ENCODE measurements around the gene PAPLN. TPM values are rescaled to one million over a fixed set of nuclear protein-coding genes. Genes with fewer than 3 reads are reported as not detected.

PAPLN gene
- total and polyA plus RNA-seq, 3 donors from 2014 or later = 12.4 to 33.4 (median 24.5) TPM

DNA sequence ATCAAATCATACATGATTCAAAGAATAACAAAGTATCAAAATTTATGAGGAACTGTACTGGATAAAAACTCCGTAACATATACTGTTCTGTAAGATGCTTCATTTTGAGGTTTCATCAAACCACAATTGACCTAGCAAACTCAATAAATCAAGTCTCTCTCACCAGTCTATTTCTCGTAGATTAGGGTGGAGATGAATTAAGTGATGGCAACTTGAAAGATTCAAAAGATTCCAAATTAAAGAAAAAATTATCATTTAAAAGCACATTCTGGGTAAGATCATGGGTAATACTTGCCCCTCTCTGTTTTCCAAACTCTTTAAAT is 74.4 kb downstream of the PAPLN start:
- 64 to 65% methylated on average over 2 of the region's 2 CpGs for WGBS, 2 donors
- TF ChIP-seq, protein P1, sequence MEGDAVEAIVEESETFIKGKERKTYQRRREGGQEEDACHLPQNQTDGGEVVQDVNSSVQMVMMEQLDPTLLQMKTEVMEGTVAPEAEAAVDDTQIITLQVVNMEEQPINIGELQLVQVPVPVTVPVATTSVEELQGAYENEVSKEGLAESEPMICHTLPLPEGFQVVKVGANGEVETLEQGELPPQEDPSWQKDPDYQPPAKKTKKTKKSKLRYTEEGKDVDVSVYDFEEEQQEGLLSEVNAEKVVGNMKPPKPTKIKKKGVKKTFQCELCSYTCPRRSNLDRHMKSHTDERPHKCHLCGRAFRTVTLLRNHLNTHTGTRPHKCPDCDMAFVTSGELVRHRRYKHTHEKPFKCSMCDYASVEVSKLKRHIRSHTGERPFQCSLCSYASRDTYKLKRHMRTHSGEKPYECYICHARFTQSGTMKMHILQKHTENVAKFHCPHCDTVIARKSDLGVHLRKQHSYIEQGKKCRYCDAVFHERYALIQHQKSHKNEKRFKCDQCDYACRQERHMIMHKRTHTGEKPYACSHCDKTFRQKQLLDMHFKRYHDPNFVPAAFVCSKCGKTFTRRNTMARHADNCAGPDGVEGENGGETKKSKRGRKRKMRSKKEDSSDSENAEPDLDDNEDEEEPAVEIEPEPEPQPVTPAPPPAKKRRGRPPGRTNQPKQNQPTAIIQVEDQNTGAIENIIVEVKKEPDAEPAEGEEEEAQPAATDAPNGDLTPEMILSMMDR (IDR thresholded peaks at IDR 0.05) = no peak
- TF ChIP-seq POLR2A (IDR thresholded peaks at IDR 0.05) = no peak
- Histone ChIP-seq H3K4me1 (peaks cover 4% of the 10 kb centered on the region), H3K27me3 (no peaks in the 10 kb centered on the region), H3K9me3 (no peaks in the 10 kb centered on the region), H3K4me3 (no peak overlapping the region), H3K27ac (no peak overlapping the region), H3K36me3 (ENCODE audit: low read depth, missing control alignments) (no peaks in the 10 kb centered on the region)
- no peak for DNase-seq
- intact Hi-C loops (cut with DNase I; ENCODE audit: low total_unique reads) = no loop called here

DNA sequence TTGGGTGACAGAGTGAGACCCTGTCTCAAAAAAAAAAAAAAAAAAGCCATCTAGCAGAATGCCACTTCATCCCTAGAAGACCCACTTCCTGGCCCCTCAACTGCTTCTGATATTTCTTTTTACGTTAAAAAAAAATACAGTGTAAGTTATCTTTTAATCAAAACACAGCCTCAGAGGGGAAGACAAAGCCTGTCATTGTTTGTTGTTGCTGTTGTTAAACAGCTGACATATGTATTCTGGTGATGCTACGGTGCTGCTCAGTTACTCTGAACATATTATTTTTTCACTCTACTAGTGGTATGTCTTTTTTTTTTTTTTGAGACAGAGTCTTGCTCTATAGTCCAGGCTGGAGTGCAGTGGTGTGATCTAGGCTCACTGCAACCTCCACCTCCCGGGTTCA is 75.4 kb downstream of the PAPLN start:
- DNase-seq = no peak
- H3K4me3 ChIP-seq = no peak overlapping the region
- H3K4me1 ChIP-seq = peaks cover 4% of the 10 kb centered on the region
- intact Hi-C loops (cut with DNase I; ENCODE audit: low total_unique reads) = no loop called here
- no peak overlapping the region for H3K27ac ChIP-seq
- H3K36me3 ChIP-seq (ENCODE audit: low read depth, missing control alignments) = no peaks in the 10 kb centered on the region
- TF ChIP-seq POLR2A (IDR thresholded peaks at IDR 0.05) = no peak
- TF ChIP-seq, protein P1 (IDR thresholded peaks at IDR 0.05) = no peak
- H3K27me3 ChIP-seq = no peaks in the 10 kb centered on the region
- WGBS, 2 donors = 71 to 89% methylated on average over 3 of the region's 3 CpGs
- H3K9me3 ChIP-seq = no peaks in the 10 kb centered on the region

DNA sequence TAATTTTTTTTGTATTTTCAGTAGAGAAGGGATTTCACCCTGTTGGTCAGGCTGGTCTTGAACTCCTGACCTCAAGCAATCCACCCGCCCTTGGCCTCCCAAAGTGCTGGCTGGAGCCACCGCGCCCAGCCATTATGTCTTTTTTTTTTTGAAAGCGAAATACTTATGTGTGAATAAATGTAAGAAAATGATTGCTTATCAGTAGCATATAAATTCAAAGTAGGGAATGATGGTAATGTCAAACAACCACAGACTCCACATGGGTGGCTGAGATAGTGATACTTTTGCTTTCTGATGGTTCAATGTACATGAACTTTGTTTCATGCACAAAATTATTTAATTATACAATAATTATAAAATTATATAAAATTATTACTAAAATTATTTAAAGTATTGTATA is 75.8 kb downstream of the PAPLN start:
- TF ChIP-seq POLR2A (IDR thresholded peaks at IDR 0.05) = no peak
- TF ChIP-seq, protein P1 (IDR thresholded peaks at IDR 0.05) = no peak
- Histone ChIP-seq H3K27me3 (no peaks in the 10 kb centered on the region), H3K4me1 (peaks cover 4% of the 10 kb centered on the region), H3K36me3 (ENCODE audit: low read depth, missing control alignments) (no peaks in the 10 kb centered on the region), H3K27ac (no peak overlapping the region), H3K4me3 (no peak overlapping the region), H3K9me3 (no peaks in the 10 kb centered on the region)
- no peak for DNase-seq
- intact Hi-C loops (cut with DNase I; ENCODE audit: low total_unique reads) = no loop called here
- 96 to 97% methylated on average over 4 of the region's 4 CpGs for WGBS, 2 donors

DNA sequence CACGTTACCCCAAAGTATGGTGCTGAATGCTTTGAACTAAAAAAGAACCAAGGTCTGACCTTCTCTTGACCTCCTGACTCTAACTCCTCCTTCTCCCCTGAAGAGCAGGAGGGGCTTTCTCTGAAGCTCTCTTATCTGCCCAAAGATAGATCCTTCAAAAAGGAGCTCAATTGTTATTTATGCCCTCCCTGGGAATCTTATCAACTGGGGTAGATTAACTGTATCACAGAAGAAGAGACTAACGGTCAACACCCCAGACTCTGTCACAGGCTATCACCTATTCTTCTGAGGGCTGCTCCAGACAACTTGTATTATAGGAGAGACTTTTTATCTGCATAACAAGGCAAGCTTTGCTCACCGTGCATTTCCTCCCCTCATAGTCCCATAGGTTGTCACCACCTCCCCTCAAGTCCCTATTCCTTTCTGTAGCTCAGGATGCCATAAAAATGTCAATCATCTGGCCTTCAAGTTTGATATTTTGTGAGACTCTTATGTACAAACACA is 86.6 kb downstream of the PAPLN start:
- Histone ChIP-seq H3K27me3 (no peaks in the 10 kb centered on the region), H3K4me1 (peaks cover 6% of the 10 kb centered on the region), H3K27ac (no peak overlapping the region), H3K9me3 (no peaks in the 10 kb centered on the region), H3K36me3 (ENCODE audit: low read depth, missing control alignments) (no peaks in the 10 kb centered on the region), H3K4me3 (no peak overlapping the region)
- 46 to 50% methylated on average over 3 of the region's 3 CpGs for WGBS, 2 donors
- intact Hi-C loops (cut with DNase I; ENCODE audit: low total_unique reads) = no loop called here
- DNase-seq = peak; percentile 22
- no peak for TF ChIP-seq POLR2A (IDR thresholded peaks at IDR 0.05)
- TF ChIP-seq, protein P1 (IDR thresholded peaks at IDR 0.05) = no peak

Small RNA genes lying within 50 kb of the gene (small RNA-seq; reads per million reads assigned to genes)
- gene AC004858.1 (0 reads per million in 2 donors), gene RNU6-419P (0 reads per million in 2 donors)

Other genes starting within 250 kb of the PAPLN start
- 10 to 100 TPM; 30.6 to 39.6 TPM for gene ZFYVE1, start 210.4 kb upstream of the PAPLN start, total RNA-seq
- gene ZFYVE1, start 210.4 kb upstream of the PAPLN start, polyA plus RNA-seq (ENCODE audit: insufficient read depth, low read depth, low replicate concordance) = 29.0 TPM
- 100 to 1,000 TPM; 113 to 132 TPM for gene RBM25, start 179.0 kb upstream of the PAPLN start, total RNA-seq
- gene RBM25, start 179.0 kb upstream of the PAPLN start, polyA plus RNA-seq (ENCODE audit: insufficient read depth, low read depth, low replicate concordance) = 30.6 TPM
- 10 to 100 TPM; 65.7 to 78.4 TPM for gene PSEN1, start 101.0 kb upstream of the PAPLN start, total RNA-seq
- gene PSEN1, start 101.0 kb upstream of the PAPLN start, polyA plus RNA-seq (ENCODE audit: insufficient read depth, low read depth, low replicate concordance) = 94.9 TPM
- gene NUMB, start 221.0 kb downstream of the PAPLN start, total RNA-seq = 10 to 100 TPM; 69.7 to 78.7 TPM
- 60.3 TPM for gene NUMB, start 221.0 kb downstream of the PAPLN start, polyA plus RNA-seq (ENCODE audit: insufficient read depth, low read depth, low replicate concordance)

All from testis (tissue), 3 donors.